Measurements from ENCODE around the gene GPR141. TPM values are rescaled to one million over a fixed set of nuclear protein-coding genes. Genes with fewer than 3 reads are reported as not detected.

GPR141 gene
- under 1 TPM; 0.09 to 0.83 (median 0.56) TPM for polyA plus RNA-seq

DNA sequence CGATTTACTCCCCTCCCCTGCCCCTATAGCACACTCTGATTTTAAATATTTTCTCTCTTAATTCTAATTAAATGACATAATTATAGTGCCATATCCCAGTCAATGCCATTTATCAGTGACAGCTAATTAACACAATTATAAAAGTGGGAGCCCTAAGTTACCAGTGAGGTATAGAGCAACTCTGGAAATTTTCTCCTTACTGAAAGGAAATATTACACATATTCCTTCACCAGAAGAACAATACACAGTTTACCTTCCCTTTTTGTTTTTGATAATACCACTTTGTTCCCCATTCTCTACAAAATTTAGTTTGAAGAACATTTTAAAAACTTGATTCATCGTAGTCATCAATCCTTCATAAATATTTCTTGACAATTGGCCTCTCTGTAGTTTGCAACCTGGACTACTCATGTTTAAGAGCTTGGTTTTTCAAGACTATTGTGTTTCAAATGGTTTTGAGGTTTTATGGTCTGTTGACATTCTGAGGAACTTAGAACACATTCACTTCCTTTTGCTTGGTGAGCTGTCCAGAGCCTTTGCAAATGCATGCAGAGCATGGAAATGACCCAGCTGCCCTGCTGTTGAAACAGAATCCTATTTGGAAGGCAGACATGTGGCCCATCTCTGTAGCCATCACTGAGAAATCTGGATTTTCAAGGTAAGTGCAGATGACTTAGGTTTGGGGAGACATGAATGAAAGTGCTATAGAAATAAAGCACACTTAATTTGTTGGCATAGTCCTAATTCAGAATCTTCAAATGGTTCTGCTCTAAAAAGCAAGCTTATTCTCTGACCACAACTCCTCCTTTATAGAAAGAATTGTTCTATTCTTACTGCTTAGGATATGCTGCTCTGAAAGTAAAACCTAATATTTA is at the start of gene GPR141:
GPR141 (plus strand) TSS at position 521 of the 875 bp plus-strand sequence. CDS start 56,628 bp downstream, outside the sequence.
- WGBS, 3 donors: 48 to 57% (median 53%) methylated on average over 2 of the region's 2 CpGs
- H3K27ac ChIP-seq (ENCODE audit: low read depth, low read length): no peak within 1 kb of the TSS

DNA sequence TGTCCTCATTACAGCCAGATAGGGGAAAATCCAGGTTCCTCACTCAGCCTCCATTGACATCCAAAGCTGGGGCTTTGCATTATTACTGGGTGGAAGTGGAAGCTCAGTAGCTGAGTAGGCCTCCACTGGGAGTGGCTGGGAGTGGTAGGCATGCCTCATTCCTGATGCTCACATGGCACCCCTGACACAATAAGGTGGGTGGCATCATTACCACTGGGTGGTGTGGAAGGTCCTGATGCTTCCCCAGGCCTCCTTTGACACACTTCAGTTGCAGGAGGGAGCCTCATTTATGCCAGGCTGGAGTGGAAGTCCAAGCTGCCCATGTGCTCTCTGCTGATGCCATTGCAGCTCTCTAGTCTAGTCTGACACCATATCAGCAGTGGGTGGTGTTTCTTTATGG is 48.2 kb upstream of the GPR141 start:
- no peak overlapping the region for H3K27ac ChIP-seq (ENCODE audit: low read depth, low read length)

DNA sequence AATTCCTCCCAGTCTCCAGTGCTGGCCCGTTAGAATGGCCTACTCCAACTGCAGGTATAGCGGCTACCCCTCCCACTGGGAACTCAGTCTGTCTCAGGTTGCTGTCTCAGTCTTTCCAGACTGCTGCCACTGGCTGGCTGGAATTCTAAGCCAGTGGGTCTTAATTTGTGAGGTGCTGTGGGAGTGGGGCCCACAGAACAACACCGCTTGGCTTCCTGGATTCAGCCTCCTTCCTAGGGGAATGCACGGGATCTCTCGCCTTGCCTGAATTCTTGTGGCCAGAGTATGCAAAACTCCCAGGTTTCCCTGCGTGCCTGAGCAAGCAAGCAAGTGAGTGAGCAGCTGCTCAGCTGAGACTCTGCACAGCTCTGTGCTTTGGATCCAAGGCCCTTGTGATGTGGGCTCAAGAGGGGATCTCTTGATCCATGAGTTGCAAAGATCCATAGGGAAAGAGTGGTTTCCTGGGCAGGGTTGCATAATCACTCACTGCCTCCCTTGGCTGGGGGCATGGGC is 41.5 kb upstream of the GPR141 start:
- H3K27ac ChIP-seq (ENCODE audit: low read depth, low read length): no peak overlapping the region
- 79 to 94% (median 90%) methylated on average over 6 of the region's 6 CpGs for WGBS, 3 donors

- WGBS, 3 donors: 71 to 83% (median 72%) methylated on average over 1 of the region's 1 CpG
Observed at GRCh38 chr7:37643876-37644275, 39.7 kb upstream of the GPR141 start.

GRCh38 chr7:37645282-37646050 is 38.1 kb upstream of the GPR141 start:
- no peak overlapping the region for H3K27ac ChIP-seq (ENCODE audit: low read depth, low read length)
- WGBS, 3 donors: 53 to 62% (median 53%) methylated on average over 7 of the region's 7 CpGs

More at GRCh38 chr7:37643876-37644275, 39.7 kb upstream of the GPR141 start:
- no peak overlapping the region for H3K27ac ChIP-seq (ENCODE audit: low read depth, low read length)

DNA sequence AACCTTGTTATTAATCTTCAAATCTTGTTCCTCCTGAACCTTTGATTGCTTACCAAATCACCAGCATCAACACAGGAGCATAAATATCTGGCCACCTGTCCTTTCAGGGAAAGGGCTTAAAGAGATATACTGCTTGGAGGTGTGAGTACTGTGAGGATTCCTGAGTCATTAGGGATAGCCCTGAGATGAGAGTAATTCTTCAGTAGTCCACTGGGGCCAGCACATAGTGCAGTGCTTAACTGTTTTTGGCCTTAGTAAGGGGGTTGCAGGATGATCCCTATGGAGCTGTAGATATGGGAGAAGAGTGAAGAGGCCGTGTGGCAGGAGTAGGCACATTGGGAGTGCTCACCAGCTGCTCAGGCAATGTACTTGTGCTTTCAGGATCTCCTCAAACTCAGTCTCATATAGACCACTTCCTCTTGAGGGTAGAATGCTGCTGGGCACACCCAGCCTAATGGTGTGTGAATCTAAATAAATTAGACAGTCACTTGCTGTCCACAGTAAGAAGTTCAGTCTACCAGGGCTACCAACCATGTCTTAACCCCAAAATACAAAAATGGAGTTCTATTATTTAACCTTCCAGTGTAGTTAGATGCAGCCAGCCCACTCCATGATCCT is 26.5 kb upstream of the GPR141 start:
- 38 to 68% (median 50%) methylated on average over 1 of the region's 1 CpG for WGBS, 3 donors
- H3K27ac ChIP-seq (ENCODE audit: low read depth, low read length): no peak overlapping the region

- no peak overlapping the region for H3K27ac ChIP-seq (ENCODE audit: low read depth, low read length)
- 9 to 89% (median 81%) methylated on average over 1 of the region's 1 CpG for WGBS, 3 donors
Observed at GRCh38 chr7:37657816-37658215, 25.8 kb upstream of the GPR141 start.

DNA sequence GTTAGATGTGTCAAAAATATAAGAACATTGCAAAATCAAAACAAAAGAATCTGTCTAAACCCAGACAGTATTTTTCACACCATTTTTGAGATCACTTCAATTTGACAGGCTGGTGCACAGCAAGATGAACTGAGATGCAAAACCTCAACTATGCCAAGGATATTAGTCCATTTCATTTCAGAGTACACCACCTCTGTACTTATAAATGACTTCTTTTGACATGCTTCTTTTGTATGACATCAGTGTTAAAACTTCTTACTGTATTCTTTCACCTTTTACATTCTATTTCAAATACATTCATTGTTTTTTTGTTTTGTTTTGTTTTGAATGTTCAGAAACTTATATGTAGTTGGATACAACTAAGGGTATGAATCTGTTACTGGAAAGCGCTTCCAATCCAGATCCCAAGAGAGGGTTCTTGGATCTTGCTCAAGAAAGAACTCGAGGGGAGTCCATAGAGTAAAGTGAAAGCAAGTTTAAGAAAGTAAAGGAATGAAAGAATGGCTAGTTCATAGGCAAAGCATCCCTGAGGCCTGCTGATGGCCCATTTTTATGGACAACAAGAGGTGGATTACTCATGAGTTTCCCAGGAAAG is 23.5 kb upstream of the GPR141 start:
- no peak overlapping the region for H3K27ac ChIP-seq (ENCODE audit: low read depth, low read length)
- 58 to 62% (median 59%) methylated on average over 2 of the region's 2 CpGs for WGBS, 3 donors

DNA sequence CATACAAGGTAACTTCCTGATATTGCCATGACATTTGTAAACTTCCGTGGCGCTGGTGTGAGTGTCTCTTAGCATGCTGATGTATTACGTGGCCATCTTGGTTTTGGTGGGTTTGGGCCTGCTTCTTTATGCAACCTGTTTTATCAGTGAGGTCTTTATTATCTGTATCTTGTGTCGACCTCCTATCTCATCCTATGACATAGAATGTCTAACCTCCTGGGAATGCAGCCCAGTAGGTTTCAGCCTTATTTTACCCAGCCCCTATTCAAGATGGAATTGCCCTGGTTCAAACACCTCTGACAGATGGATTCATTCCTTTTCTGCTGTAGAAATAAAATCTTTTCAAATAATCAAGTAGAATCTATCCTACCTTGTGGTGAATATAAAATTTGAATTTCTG is 23.0 kb upstream of the GPR141 start:
- no peak overlapping the region for H3K27ac ChIP-seq (ENCODE audit: low read depth, low read length)
- 66 to 92% (median 82%) methylated on average over 4 of the region's 4 CpGs for WGBS, 3 donors

DNA sequence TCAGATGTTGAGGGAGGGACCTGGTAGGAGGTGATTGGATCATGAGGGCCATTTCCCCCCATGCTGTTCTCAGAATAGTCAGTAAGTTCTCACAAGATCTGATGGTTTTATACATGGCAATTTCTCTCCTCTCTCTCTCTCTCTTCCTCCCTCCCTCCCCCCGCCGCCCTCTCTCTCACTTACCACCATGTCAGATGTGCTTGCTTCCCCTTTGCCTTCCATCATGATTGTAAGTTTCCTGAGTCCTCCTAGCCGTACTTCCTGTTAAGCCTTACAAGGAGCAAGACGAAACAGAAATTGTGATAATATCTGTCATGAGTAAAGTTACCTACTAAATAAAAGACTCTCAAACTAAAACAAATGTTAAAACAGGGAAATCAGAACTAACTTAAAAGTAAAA is 19.9 kb upstream of the GPR141 start:
- 36 to 65% (median 48%) methylated on average over 4 of the region's 4 CpGs for WGBS, 3 donors
- H3K27ac ChIP-seq (ENCODE audit: low read depth, low read length): no peak overlapping the region

DNA sequence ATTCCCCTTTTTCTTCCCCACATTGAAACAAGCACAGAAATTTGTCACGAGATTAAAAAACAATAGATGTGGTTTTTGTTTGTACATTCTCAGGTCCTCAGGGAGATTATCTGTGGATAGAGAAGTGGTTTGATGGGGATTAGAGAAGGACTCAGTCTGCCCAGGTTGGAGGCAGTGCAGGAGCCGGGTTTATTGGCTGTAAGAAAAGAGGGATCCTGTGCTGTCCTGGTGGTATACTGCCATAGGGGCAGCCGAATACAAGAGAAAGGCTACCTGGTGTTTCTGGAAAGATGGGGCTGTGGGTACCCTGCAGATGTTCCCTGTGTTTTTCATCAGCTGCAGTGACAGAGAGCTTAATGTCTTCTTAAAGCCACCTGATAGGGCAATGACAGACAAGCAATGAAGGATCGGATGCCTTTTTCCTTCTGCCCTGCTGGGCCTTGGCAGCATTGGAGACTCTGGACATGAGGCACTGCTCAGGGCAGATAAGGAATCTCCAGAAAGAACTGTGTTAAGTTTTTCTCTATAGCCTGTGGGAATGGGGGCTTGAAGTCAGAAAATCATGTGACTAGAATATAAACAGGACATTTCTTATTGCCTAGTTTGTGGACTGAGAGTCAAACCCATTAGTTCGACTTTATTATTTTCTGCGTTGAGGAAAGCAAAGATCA is 18.1 kb upstream of the GPR141 start:
- 49 to 78% (median 71%) methylated on average over 6 of the region's 6 CpGs for WGBS, 3 donors
- no peak overlapping the region for H3K27ac ChIP-seq (ENCODE audit: low read depth, low read length)

GRCh38 chr7:37666026-37666799 is 17.4 kb upstream of the GPR141 start:
- no peak overlapping the region for H3K27ac ChIP-seq (ENCODE audit: low read depth, low read length)
- 36 to 68% (median 67%) methylated on average over 8 of the region's 8 CpGs for WGBS, 3 donors

DNA sequence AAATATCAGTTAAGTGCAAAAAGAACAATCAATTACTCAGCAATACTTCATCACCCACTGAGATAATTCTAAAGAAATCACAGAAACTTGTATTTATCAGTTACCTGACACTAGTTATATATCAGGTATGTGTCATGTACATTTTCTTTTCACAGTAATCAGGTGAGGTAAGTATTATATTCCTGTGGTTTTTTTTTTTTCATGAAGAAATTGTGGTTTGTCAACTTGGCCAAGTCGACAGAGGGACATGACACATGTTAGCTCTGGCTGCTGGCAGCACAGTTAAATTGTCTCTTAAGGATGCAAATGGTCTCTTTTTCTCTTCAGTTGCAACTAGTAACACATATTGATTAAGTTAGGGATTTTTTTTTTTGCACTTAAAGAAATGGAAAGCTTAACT is 13.7 kb upstream of the GPR141 start:
- 26 to 50% (median 36%) methylated on average over 1 of the region's 1 CpG for WGBS, 3 donors
- no peak overlapping the region for H3K27ac ChIP-seq (ENCODE audit: low read depth, low read length)

- WGBS, 3 donors: 54 to 62% (median 61%) methylated on average over 1 of the region's 1 CpG
- H3K27ac ChIP-seq (ENCODE audit: low read depth, low read length): no peak overlapping the region
Observed at GRCh38 chr7:37670436-37670835, 13.1 kb upstream of the GPR141 start.

GRCh38 chr7:37671876-37672275 is 11.7 kb upstream of the GPR141 start:
- WGBS, 3 donors: 70 to 79% (median 70%) methylated on average over 3 of the region's 3 CpGs
- no peak overlapping the region for H3K27ac ChIP-seq (ENCODE audit: low read depth, low read length)

- WGBS, 3 donors: 64 to 80% (median 77%) methylated on average over 3 of the region's 3 CpGs
- no peak overlapping the region for H3K27ac ChIP-seq (ENCODE audit: low read depth, low read length)
Observed at GRCh38 chr7:37672926-37673325, 10.6 kb upstream of the GPR141 start.

DNA sequence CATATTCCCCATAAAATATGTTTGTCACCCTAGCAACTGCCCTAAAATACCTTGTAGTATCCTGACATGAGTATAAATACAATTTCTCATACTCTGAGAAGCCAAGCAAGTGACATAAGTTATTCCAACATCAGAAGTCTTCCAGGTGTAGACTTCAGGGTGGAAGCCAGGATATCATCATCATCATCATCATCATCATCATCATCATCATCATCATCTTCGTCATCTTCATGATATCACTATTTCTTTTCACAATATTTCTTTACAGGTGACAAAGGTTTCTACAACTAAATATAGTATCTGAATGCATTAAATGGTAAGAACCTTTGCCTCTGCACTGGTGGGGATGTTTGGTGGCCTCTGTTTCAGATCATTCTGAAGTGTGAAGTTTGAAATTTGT is 10.0 kb upstream of the GPR141 start:
- no peak overlapping the region for H3K27ac ChIP-seq (ENCODE audit: low read depth, low read length)
- 69 to 89% (median 84%) methylated on average over 1 of the region's 1 CpG for WGBS, 3 donors

All from adipose tissue (tissue), 3 donors.